GF-D8 (cell line): ENCODE results near the gene DACT2.
"Not testable (repeated sequence)": the region's sequence is repeated elsewhere in the genome, so short reads cannot be mapped to it uniquely, and the experiment has no call there.

Experiments used
- DNase-seq: peaks from one replicate; lab custom pipeline; 2025; lab: John Stamatoyannopoulos, UW

Gene DACT2

GRCh38 chr6:168282985-168283685 lies 36.4 kb downstream of the DACT2 start:
- no peak for DNase-seq

GRCh38 chr6:168281826-168282225 lies 37.8 kb downstream of the DACT2 start:
- no peak for DNase-seq

GRCh38 chr6:168281314-168281713 lies 38.3 kb downstream of the DACT2 start:
- DNase-seq, result not testable (repeated sequence)

GRCh38 chr6:168280899-168281245 lies 38.7 kb downstream of the DACT2 start:
- DNase-seq, result no peak

- DNase-seq, result no peak
These were observed 39.3 kb downstream of the DACT2 start for GRCh38 chr6:168280020-168280898.

- no peak for DNase-seq
These were observed 40.1 kb downstream of the DACT2 start for GRCh38 chr6:168279403-168279935.

GRCh38 chr6:168278904-168279303 lies 40.7 kb downstream of the DACT2 start:
- no peak for DNase-seq

GRCh38 chr6:168277274-168277669 lies 42.3 kb downstream of the DACT2 start:
- no peak for DNase-seq

- DNase-seq, result no peak
These were observed 42.9 kb downstream of the DACT2 start for GRCh38 chr6:168276576-168277273.

GRCh38 chr6:168275168-168275567 lies 44.4 kb downstream of the DACT2 start:
- no peak for DNase-seq

- no peak for DNase-seq
These were observed 45.3 kb downstream of the DACT2 start for GRCh38 chr6:168274037-168274952.

GRCh38 chr6:168273441-168274036 lies 46.0 kb downstream of the DACT2 start:
- DNase-seq, result no peak

GRCh38 chr6:168272415-168273325 lies 46.9 kb downstream of the DACT2 start:
- no peak for DNase-seq

GRCh38 chr6:168270274-168271172 lies 49.1 kb downstream of the DACT2 start:
- no peak for DNase-seq

GRCh38 chr6:168269455-168270243 lies 49.9 kb downstream of the DACT2 start:
- DNase-seq, result no peak

- DNase-seq, result no peak
These were observed 50.8 kb downstream of the DACT2 start for GRCh38 chr6:168268755-168269154.

GRCh38 chr6:168267779-168268178 lies 51.8 kb downstream of the DACT2 start:
- DNase-seq, result not testable (repeated sequence)
